ENCODE results near the gene CATSPER4. TPM values are rescaled to one million over a fixed set of nuclear protein-coding genes. Genes with fewer than 3 reads are reported as not detected.

CATSPER4 gene
- total and polyA plus RNA-seq, 2 of the 13 experiments (the other 11 are each of a cell fraction or from before 2014, with no cell fraction given), result not detected

DNA sequence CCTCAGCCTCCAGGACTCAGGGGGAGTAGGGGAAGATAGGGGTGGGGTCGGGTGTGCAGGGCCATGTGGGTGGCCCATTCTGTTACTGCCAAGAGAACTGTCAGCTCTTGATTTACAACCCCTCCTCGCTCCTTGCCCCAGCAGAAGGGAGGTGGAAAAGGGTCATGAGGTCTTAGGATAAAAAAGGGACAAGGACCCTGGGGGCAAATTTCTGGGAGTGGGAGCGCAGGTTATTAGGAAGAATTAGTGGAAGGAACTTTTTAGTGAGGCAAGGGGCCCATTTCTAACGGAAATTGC is 30.7 kb upstream of the CATSPER4 start:
- 43% methylated on average over 3 of the region's 4 CpGs for WGBS (ENCODE audit: low lambda C conversion rate)
- FAIRE-seq, result no peak

More for the DNA sequence above, 30.7 kb upstream of the CATSPER4 start:
- no peak for ATAC-seq
- POLR2A ChIA-PET, result no interaction called here
- Histone ChIP-seq H3K4me1 (ENCODE audit: insufficient read depth, low read length) (peaks cover 33% of the 10 kb centered on the region), H3K27me3 (ENCODE audit: control insufficient read depth in 1 of 2, insufficient read depth in 2 of 2, low read length in 2 of 2) (peaks cover 16 to 73% of the 10 kb centered on the region in 2 experiments; a peak in 4 of 5 replicates), H2AFZ (ENCODE audit: low read length) (no peak overlapping the region), H3K4me3 (replicated peaks in 1 of 3; ENCODE audit: insufficient read depth in 1 of 3, low read depth in 2 of 3, low read length in 3 of 3) (no peak overlapping the region), H3K4me2 (ENCODE audit: low read depth, low read length) (no peak overlapping the region), H4K20me1 (ENCODE audit: insufficient read depth, low read length) (no peaks in the 10 kb centered on the region), H3K79me2 (ENCODE audit: insufficient read depth, low read length) (no peaks in the 10 kb centered on the region), H3K36me3 (replicated peaks in 1 of 2; ENCODE audit: control insufficient read depth in 1 of 2, insufficient read depth in 2 of 2, low read length in 2 of 2) (no peaks in the 10 kb centered on the region), H3K9me3 (ENCODE audit: low read length) (no peaks in the 10 kb centered on the region), H3K27ac (ENCODE audit: extremely low read length, insufficient read depth, low read length) (no peak overlapping the region), H3K9ac (ENCODE audit: insufficient read depth, low read depth, low read length) (no peak overlapping the region)
- in situ Hi-C loops (cut with HindIII; ENCODE audit: extremely low pct_ligation_motif_present, low pct_unique_long_range_greater_than_20kb) (loop anchor here (10.0 kb wide), 2 partner anchors 55 to 265 kb away; no protein-coding TSS in a partner anchor), intact Hi-C loops (cut with micrococcal nuclease; ENCODE audit: unreplicated experiment) (loop anchor here (5.0 kb wide), 2 partner anchors 47 to 122 kb away; partner anchors contain the start of gene PDIK1L)
- no peak for TF ChIP-seq REXO4 (CRISPR knock-in tag; IDR thresholded peaks at IDR 0.05; ENCODE audit: borderline replicate concordance)
- no peak for TF ChIP-seq ELF3 (CRISPR knock-in tag; IDR thresholded peaks at IDR 0.05)
- TF ChIP-seq ARID2 (CRISPR knock-in tag; IDR thresholded peaks at IDR 0.05; ENCODE audit: borderline replicate concordance), result no peak
- TF ChIP-seq TSC22D2 (CRISPR knock-in tag; IDR thresholded peaks at IDR 0.05; ENCODE audit: borderline replicate concordance), result no peak
- no peak for TF ChIP-seq CEBPB (IDR thresholded peaks at IDR 0.05; ENCODE audit: borderline replicate concordance, low read depth, low read length)
- no peak for TF ChIP-seq CCAR2 (optimal IDR thresholded peaks at IDR 0.05; ENCODE audit: low read depth, low read length)
- TF ChIP-seq SMYD3 (CRISPR knock-in tag; IDR thresholded peaks at IDR 0.05), result no peak
- TF ChIP-seq ZIK1 (CRISPR knock-in tag; IDR thresholded peaks at IDR 0.05; ENCODE audit: borderline replicate concordance, low read depth), result no peak
- no peak for TF ChIP-seq RFX5 (IDR thresholded peaks at IDR 0.05; ENCODE audit: low read depth, low read length)
- no peak for TF ChIP-seq FOXP4 (CRISPR knock-in tag; IDR thresholded peaks at IDR 0.05)
- no peak for TF ChIP-seq ZBTB8A (CRISPR knock-in tag; IDR thresholded peaks at IDR 0.05; ENCODE audit: borderline replicate concordance, low read depth)
- no peak for TF ChIP-seq TP53 (CRISPR knock-in tag; conservative IDR thresholded peaks at IDR 0.05)
- TF ChIP-seq AKAP8 (CRISPR knock-in tag; IDR thresholded peaks at IDR 0.05), result no peak
- TF ChIP-seq ZNF205 (CRISPR knock-in tag; IDR thresholded peaks at IDR 0.05), result no peak
- TF ChIP-seq STAG1 (CRISPR knock-in tag; IDR thresholded peaks at IDR 0.05), result no peak
- no peak for TF ChIP-seq JUNB (CRISPR knock-in tag; IDR thresholded peaks at IDR 0.05; ENCODE audit: borderline replicate concordance)
- TF ChIP-seq ZSCAN25 (CRISPR knock-in tag; IDR thresholded peaks at IDR 0.05), result no peak
- CTCF ChIA-PET (ENCODE audit: low intra/inter-chr PET ratio, low total read pairs), result no interaction called here
- DNase-seq (ENCODE audit: low spot score), result no peak
- BruUV-seq (replicated peaks), result no TSS peak
